ENCODE measurements around the gene PPM1H.

DNA sequence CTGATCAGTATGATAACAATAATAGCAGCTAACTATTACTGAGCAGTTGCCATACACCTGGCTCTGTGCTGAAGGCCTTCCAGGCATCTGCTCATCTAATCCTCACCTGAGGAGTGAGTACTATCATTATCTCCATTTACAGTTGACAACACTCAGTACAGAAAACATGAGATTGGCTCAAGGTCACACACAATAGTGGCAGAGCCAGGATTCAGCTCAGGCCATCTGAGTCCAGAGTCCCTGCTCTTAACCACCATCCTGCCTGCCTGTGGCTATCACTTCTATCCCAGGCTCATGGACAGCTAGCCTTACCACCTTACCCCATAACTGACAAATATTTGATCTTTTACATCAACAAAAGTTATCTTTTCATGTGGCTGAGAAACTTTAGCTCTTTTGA is 155.5 kb downstream of the PPM1H start:
- TF ChIP-seq SMAD4 (CRISPR knock-in tag; IDR thresholded peaks at IDR 0.05) (no peak), NFE2L1 (CRISPR knock-in tag; IDR thresholded peaks at IDR 0.05) (no peak), SP1 (CRISPR knock-in tag; conservative IDR thresholded peaks at IDR 0.05) (no peak), NFYB (CRISPR knock-in tag; conservative IDR thresholded peaks at IDR 0.05; ENCODE audit: low read depth) (no peak), ZNF671 (CRISPR knock-in tag; IDR thresholded peaks at IDR 0.05) (no peak), EMX1 (CRISPR knock-in tag; IDR thresholded peaks at IDR 0.05) (no peak), ZBTB21 (CRISPR knock-in tag; IDR thresholded peaks at IDR 0.05; ENCODE audit: borderline replicate concordance) (no peak), RELA (CRISPR knock-in tag; IDR thresholded peaks at IDR 0.05; ENCODE audit: borderline replicate concordance) (no peak)
- TF ChIP-seq, protein P1, sequence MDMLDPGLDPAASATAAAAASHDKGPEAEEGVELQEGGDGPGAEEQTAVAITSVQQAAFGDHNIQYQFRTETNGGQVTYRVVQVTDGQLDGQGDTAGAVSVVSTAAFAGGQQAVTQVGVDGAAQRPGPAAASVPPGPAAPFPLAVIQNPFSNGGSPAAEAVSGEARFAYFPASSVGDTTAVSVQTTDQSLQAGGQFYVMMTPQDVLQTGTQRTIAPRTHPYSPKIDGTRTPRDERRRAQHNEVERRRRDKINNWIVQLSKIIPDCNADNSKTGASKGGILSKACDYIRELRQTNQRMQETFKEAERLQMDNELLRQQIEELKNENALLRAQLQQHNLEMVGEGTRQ (CRISPR knock-in tag; IDR thresholded peaks at IDR 0.05), result no peak
- TF ChIP-seq, protein P2, sequence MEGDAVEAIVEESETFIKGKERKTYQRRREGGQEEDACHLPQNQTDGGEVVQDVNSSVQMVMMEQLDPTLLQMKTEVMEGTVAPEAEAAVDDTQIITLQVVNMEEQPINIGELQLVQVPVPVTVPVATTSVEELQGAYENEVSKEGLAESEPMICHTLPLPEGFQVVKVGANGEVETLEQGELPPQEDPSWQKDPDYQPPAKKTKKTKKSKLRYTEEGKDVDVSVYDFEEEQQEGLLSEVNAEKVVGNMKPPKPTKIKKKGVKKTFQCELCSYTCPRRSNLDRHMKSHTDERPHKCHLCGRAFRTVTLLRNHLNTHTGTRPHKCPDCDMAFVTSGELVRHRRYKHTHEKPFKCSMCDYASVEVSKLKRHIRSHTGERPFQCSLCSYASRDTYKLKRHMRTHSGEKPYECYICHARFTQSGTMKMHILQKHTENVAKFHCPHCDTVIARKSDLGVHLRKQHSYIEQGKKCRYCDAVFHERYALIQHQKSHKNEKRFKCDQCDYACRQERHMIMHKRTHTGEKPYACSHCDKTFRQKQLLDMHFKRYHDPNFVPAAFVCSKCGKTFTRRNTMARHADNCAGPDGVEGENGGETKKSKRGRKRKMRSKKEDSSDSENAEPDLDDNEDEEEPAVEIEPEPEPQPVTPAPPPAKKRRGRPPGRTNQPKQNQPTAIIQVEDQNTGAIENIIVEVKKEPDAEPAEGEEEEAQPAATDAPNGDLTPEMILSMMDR (IDR thresholded peaks at IDR 0.05), result no peak
- TF ChIP-seq, protein P3, sequence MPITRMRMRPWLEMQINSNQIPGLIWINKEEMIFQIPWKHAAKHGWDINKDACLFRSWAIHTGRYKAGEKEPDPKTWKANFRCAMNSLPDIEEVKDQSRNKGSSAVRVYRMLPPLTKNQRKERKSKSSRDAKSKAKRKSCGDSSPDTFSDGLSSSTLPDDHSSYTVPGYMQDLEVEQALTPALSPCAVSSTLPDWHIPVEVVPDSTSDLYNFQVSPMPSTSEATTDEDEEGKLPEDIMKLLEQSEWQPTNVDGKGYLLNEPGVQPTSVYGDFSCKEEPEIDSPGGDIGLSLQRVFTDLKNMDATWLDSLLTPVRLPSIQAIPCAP (CRISPR knock-in tag; IDR thresholded peaks at IDR 0.05), result no peak

Measured in WTC11 (cell line).